MCF 10A (cell line): ENCODE data around the gene OR4S1. TPM values are rescaled to one million over a fixed set of nuclear protein-coding genes. Genes with fewer than 3 reads are reported as not detected.
"Not testable (repeated sequence)": the region's sequence is repeated elsewhere in the genome, so short reads cannot be mapped to it uniquely, and the experiment has no call there.

Experiments
- BruUV-seq: library from RNA; stranded (reverse); fragments of 400-500 nt; replicated peaks from 2 replicates; lab custom pipeline; 2021; lab: Mats Ljungman, UMichigan
- CTCF ChIA-PET: fragments of 300-600 bp; sonication (Branson Sonifier 250); formaldehyde crosslinking; extraction: SDS; loops from one replicate; lab custom pipeline; 2021; ENCODE audit warnings: antibody characterized with exemption, inconsistent platforms; lab: Yijun Ruan, JAX
- POLR2A ChIA-PET: fragments of 300-600, 350-650 bp; sonication (Branson Sonifier 250); formaldehyde crosslinking; extraction: SDS; loops from one replicate; lab custom pipeline; 2020; ENCODE audit warnings: antibody characterized with exemption, inconsistent platforms; lab: Yijun Ruan, JAX
- DNase-seq: peaks from one replicate; pipeline ENCODE4 v3.0.0-alpha.2; 2018; ENCODE audit not compliant: unreplicated experiment
- H3K27ac Mint-ChIP-seq: one replicate; pipeline ENCODE4 v1.8.0; 2022; ENCODE audit warnings: mild to moderate bottlenecking, low read depth, mixed read lengths; ENCODE audit not compliant: unreplicated experiment
- H3K27me3 Mint-ChIP-seq: one replicate; pipeline ENCODE4 v1.8.0; 2022; ENCODE audit warnings: mixed read lengths; ENCODE audit not compliant: insufficient read depth, unreplicated experiment
- H3K36me3 Mint-ChIP-seq: one replicate; pipeline ENCODE4 v1.8.0; 2022; ENCODE audit warnings: mild to moderate bottlenecking, moderate library complexity, mixed read lengths; ENCODE audit not compliant: insufficient read depth, unreplicated experiment
- H3K4me1 Mint-ChIP-seq: one replicate; pipeline ENCODE4 v1.8.0; 2022; ENCODE audit warnings: mixed read lengths; ENCODE audit not compliant: insufficient read depth, unreplicated experiment
- H3K4me3 Mint-ChIP-seq: one replicate; pipeline ENCODE4 v1.8.0; 2022; ENCODE audit warnings: mild to moderate bottlenecking, moderate library complexity, mixed read lengths; ENCODE audit not compliant: unreplicated experiment
- H3K9me3 Mint-ChIP-seq: one replicate; pipeline ENCODE4 v1.8.0; 2022; ENCODE audit warnings: mixed read lengths; ENCODE audit not compliant: unreplicated experiment
- CTCF ChIP-seq: fragments of 200-600 bp; IDR thresholded peaks from one replicate; pipeline ENCODE4 v1.8.0; 2022; ENCODE audit warnings: antibody characterized with exemption, mild to moderate bottlenecking; ENCODE audit not compliant: unreplicated experiment
- intact Hi-C: fragments of 100-400 bp; cut with micrococcal nuclease; formaldehyde crosslinking; loops from 2 replicates; pipeline ENCODE4 v1.14.1; 2022
- total RNA-seq: library from RNA; stranded (reverse); gene quantifications from 2 replicates; pipeline ENCODE4 v1.2.3, GENCODE V29; 2022

Gene OR4S1
- total RNA-seq, 1 experiment from 2014 or later: not detected

GRCh38 chr11:48341466-48341865 is 35.4 kb downstream of the OR4S1 start:
- CTCF ChIA-PET: no interaction called here
- peak; percentile 0 for DNase-seq
- intact Hi-C loops: no loop called here
- no TSS peak for BruUV-seq
- peaks cover 13% of the 10 kb centered on the region for H3K9me3 Mint-ChIP-seq
- no peak overlapping the region for H3K4me3 Mint-ChIP-seq
- POLR2A ChIA-PET: no interaction called here
- no peak overlapping the region for H3K27ac Mint-ChIP-seq
- no peak for TF ChIP-seq CTCF
- no peaks in the 10 kb centered on the region for H3K36me3 Mint-ChIP-seq
- no peaks in the 10 kb centered on the region for H3K27me3 Mint-ChIP-seq
- no peaks in the 10 kb centered on the region for H3K4me1 Mint-ChIP-seq

- H3K36me3 Mint-ChIP-seq, H3K27me3 Mint-ChIP-seq, H3K4me3 Mint-ChIP-seq, DNase-seq, CTCF ChIA-PET, H3K4me1 Mint-ChIP-seq, BruUV-seq, H3K27ac Mint-ChIP-seq, intact Hi-C loops, POLR2A ChIA-PET: not testable (repeated sequence)
- H3K9me3 Mint-ChIP-seq: peaks cover 20% of the 10 kb centered on the region
Observed at GRCh38 chr11:48342505-48342904, 36.5 kb downstream of the OR4S1 start.

- CTCF ChIA-PET, H3K4me1 Mint-ChIP-seq, H3K27me3 Mint-ChIP-seq, DNase-seq, POLR2A ChIA-PET, H3K4me3 Mint-ChIP-seq, H3K36me3 Mint-ChIP-seq, H3K27ac Mint-ChIP-seq, intact Hi-C loops, BruUV-seq: not testable (repeated sequence)
- H3K9me3 Mint-ChIP-seq: peaks cover 25% of the 10 kb centered on the region
Observed at GRCh38 chr11:48346286-48346685, 40.3 kb downstream of the OR4S1 start.

GRCh38 chr11:48354013-48354412 is 48.0 kb downstream of the OR4S1 start:
- POLR2A ChIA-PET: interaction anchor here (0.7 kb wide), 1 partner anchor 433 kb away, joined by 3 read pairs; no protein-coding TSS in a partner anchor
- CTCF ChIA-PET: no interaction called here
- H3K27ac Mint-ChIP-seq: no peak overlapping the region
- H3K27me3 Mint-ChIP-seq: no peaks in the 10 kb centered on the region
- no peak for DNase-seq
- no peaks in the 10 kb centered on the region for H3K36me3 Mint-ChIP-seq
- no peak overlapping the region for H3K4me3 Mint-ChIP-seq
- peaks cover 15% of the 10 kb centered on the region for H3K9me3 Mint-ChIP-seq
- H3K4me1 Mint-ChIP-seq: no peaks in the 10 kb centered on the region
- intact Hi-C loops: no loop called here
- no peak for TF ChIP-seq CTCF
- BruUV-seq: no TSS peak

- H3K27me3 Mint-ChIP-seq: no peaks in the 10 kb centered on the region
- H3K4me1 Mint-ChIP-seq: no peaks in the 10 kb centered on the region
- no TSS peak for BruUV-seq
- intact Hi-C loops: no loop called here
- CTCF ChIA-PET: no interaction called here
- peaks cover 14% of the 10 kb centered on the region for H3K9me3 Mint-ChIP-seq
- DNase-seq: no peak
- H3K36me3 Mint-ChIP-seq: no peaks in the 10 kb centered on the region
- no peak overlapping the region for H3K4me3 Mint-ChIP-seq
- no peak overlapping the region for H3K27ac Mint-ChIP-seq
- no peak for TF ChIP-seq CTCF
- POLR2A ChIA-PET: no interaction called here
Observed at GRCh38 chr11:48354677-48355076, 48.7 kb downstream of the OR4S1 start.

Other genes with a start within 250 kb of the OR4S1 start
- not detected in 2 replicates for gene OR4B1, start 89.4 kb upstream of the OR4S1 start, total RNA-seq
- gene OR4X2, start 61.1 kb upstream of the OR4S1 start, total RNA-seq: not detected in 2 replicates
- gene OR4X1, start 42.4 kb upstream of the OR4S1 start, total RNA-seq: not detected in 2 replicates
- not detected in 2 replicates for gene OR4C3, start 18.7 kb downstream of the OR4S1 start, total RNA-seq
- gene OR4C5, start 60.2 kb downstream of the OR4S1 start, total RNA-seq: not detected in 2 replicates
- gene OR4A47, start 182.6 kb downstream of the OR4S1 start, total RNA-seq: not detected in 2 replicates